Measurements from ENCODE around the gene COA1. TPM values are rescaled to one million over a fixed set of nuclear protein-coding genes. Genes with fewer than 3 reads are reported as not detected.

Gene COA1
- total RNA-seq, 2 donors from 2014 or later: 104 to 144 TPM

DNA sequence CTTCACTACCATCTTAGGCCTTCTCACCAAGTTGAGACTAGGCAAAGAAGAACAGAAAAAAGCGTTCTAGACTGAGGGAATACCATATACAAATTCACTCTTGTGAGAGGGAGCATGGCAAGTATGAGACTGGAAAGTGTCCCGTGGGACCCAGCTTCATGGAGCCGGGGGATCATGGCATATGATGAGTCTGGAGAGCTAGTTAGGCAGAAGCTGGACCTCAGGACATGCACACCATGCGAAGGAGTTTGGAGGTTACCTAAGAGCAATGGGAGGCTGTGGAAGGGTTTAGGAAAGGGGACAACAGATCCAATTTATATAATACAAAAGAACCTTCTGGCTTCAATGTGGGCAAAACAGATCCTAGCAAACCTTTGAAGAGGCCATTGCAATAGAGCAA, 112.3 kb downstream of the COA1 start:
- peaks cover 4% of the 10 kb centered on the region for H3K4me1 Mint-ChIP-seq
- Histone ChIP-seq H3K4me3 (ENCODE audit: low read length) (no peak overlapping the region), H3K9ac (ENCODE audit: extremely low read depth, low read length, poor library complexity, severe bottlenecking) (no peak overlapping the region), H3K27me3 (ENCODE audit: control insufficient read depth, insufficient read depth, low read length, poor library complexity, severe bottlenecking) (no peaks in the 10 kb centered on the region), H3K4me1 (ENCODE audit: control insufficient read depth, insufficient read depth, low read length) (peaks cover 12% of the 10 kb centered on the region), H3K36me3 (ENCODE audit: control insufficient read depth, insufficient read depth, low read length) (peaks cover 17% of the 10 kb centered on the region), H3K27ac (ENCODE audit: low read depth, low read length) (no peak overlapping the region), H3K9me3 (ENCODE audit: control insufficient read depth, low read length) (no peaks in the 10 kb centered on the region)
- no peak overlapping the region for H3K27ac Mint-ChIP-seq
- no peak for TF ChIP-seq CTCF (conservative IDR thresholded peaks at IDR 0.05)
- no peak for DNase-seq
- no peaks in the 10 kb centered on the region for H3K9me3 Mint-ChIP-seq
- 93 to 100% methylated on average over 3 to 4 of the region's 4 CpGs for WGBS, 2 experiments (ENCODE audit: insufficient coverage in 1 of 2, insufficient read length in 1 of 2)
- no peak overlapping the region for H3K4me3 Mint-ChIP-seq
- no peaks in the 10 kb centered on the region for H3K27me3 Mint-ChIP-seq (ENCODE audit: insufficient read depth)
- H3K36me3 Mint-ChIP-seq (ENCODE audit: low read depth): peaks cover 20% of the 10 kb centered on the region

DNA sequence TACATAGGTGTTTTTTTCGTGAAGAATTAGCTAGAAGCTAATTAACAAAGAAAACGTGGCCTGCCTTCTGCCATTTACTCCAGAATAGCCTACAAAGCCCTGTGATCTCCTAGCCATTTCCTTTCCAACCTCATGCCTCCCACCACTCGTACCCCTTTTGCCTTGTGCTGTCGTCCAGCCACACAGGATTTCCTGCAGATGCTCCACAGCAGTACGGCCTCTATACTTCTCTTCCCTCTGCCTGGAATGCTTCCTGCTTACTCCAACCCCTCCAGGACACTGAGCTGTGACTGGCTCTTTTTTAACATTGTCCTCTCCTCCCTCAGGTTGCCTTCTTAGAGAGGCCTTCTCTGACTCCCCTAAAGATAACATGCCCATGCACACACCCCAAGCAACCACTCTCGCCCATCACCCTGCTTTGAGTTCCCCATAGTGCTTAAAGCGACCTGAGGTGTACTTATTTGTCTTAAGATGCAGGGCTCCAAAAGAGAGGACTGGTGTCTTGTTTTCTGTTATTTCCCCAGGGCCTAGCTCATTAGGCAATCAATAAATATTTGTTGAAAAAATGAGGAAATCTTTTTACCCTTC, 113.7 kb downstream of the COA1 start:
- H3K27me3 Mint-ChIP-seq (ENCODE audit: insufficient read depth): no peaks in the 10 kb centered on the region
- no peaks in the 10 kb centered on the region for H3K9me3 ChIP-seq (ENCODE audit: control insufficient read depth, low read length)
- TF ChIP-seq CTCF (conservative IDR thresholded peaks at IDR 0.05): no peak
- H3K27ac ChIP-seq (ENCODE audit: low read depth, low read length): no peak overlapping the region
- peaks cover 12% of the 10 kb centered on the region for H3K4me1 ChIP-seq (ENCODE audit: control insufficient read depth, insufficient read depth, low read length)
- peaks cover 23% of the 10 kb centered on the region for H3K36me3 Mint-ChIP-seq (ENCODE audit: low read depth)
- 90 to 98% methylated on average over 5 to 7 of the region's 7 CpGs for WGBS, 2 experiments (ENCODE audit: insufficient coverage in 1 of 2, insufficient read length in 1 of 2)
- no peaks in the 10 kb centered on the region for H3K27me3 ChIP-seq (ENCODE audit: control insufficient read depth, insufficient read depth, low read length, poor library complexity, severe bottlenecking)
- H3K4me3 Mint-ChIP-seq: no peak overlapping the region
- no peak for DNase-seq
- no peaks in the 10 kb centered on the region for H3K9me3 Mint-ChIP-seq
- peaks cover 1% of the 10 kb centered on the region for H3K4me1 Mint-ChIP-seq
- no peak overlapping the region for H3K4me3 ChIP-seq (ENCODE audit: low read length)
- H3K9ac ChIP-seq (ENCODE audit: extremely low read depth, low read length, poor library complexity, severe bottlenecking): no peak overlapping the region
- H3K36me3 ChIP-seq (ENCODE audit: control insufficient read depth, insufficient read depth, low read length): peaks cover 24% of the 10 kb centered on the region
- H3K27ac Mint-ChIP-seq: no peak overlapping the region

DNA sequence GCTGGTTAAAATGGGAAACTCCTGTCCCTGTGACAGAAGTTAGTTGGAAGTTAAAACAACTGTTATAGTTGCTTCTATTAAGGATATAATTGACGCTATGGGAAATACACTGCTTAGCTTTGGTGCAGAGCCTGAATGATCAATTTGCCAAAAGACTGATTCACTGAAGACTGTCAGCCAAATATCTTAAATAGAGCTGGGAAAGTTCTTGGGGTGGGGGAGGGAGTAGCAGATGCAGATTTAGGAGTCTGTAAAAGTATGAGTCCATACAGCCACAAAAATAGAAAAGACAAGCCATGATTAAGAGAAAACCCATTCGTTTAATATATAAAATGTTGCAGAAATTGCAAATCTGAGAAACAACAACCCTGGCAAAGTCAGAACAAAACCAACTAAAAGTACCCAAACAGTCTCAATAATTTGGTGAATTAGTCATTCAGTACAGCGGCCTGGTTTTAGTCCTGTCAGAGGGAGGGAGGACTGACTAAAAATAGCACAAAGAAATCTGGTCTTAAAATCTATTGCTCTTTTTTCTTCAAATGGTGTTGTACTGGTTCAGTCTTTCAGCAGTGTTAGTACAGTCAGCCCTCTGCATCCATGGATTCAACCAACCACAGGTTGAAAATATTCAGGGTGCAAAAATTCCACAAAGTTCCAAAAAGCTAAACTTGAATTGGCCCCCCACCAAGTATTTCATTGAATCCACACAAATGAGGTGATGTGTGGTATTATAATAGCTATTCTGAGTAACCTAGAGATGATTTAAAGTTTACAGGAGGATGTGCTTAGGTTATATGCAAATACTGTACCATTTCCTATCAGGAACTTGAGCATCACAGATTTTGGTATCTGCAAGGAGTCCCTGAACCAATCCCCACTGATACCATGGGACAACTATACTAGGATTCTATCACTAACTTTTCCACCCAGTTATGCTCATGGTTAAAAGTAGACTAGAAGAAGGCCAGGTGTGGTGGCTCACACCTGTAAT, 116.4 kb downstream of the COA1 start:
- Mint-ChIP-seq H3K4me3 (no peak overlapping the region), H3K4me1 (no peaks in the 10 kb centered on the region), H3K27me3 (ENCODE audit: insufficient read depth) (no peaks in the 10 kb centered on the region), H3K36me3 (ENCODE audit: low read depth) (peaks cover 40% of the 10 kb centered on the region), H3K27ac (no peak overlapping the region), H3K9me3 (no peaks in the 10 kb centered on the region)
- 97 to 100% methylated on average over 1 to 3 of the region's 3 CpGs for WGBS, 2 experiments (ENCODE audit: insufficient coverage in 1 of 2, insufficient read length in 1 of 2)
- Histone ChIP-seq H3K4me3 (ENCODE audit: low read length) (no peak overlapping the region), H3K9ac (ENCODE audit: extremely low read depth, low read length, poor library complexity, severe bottlenecking) (no peak overlapping the region), H3K4me1 (ENCODE audit: control insufficient read depth, insufficient read depth, low read length) (no peaks in the 10 kb centered on the region), H3K9me3 (ENCODE audit: control insufficient read depth, low read length) (no peaks in the 10 kb centered on the region), H3K36me3 (ENCODE audit: control insufficient read depth, insufficient read depth, low read length) (peaks cover 42% of the 10 kb centered on the region), H3K27ac (ENCODE audit: low read depth, low read length) (no peak overlapping the region), H3K27me3 (ENCODE audit: control insufficient read depth, insufficient read depth, low read length, poor library complexity, severe bottlenecking) (no peaks in the 10 kb centered on the region)
- no peak for TF ChIP-seq CTCF (conservative IDR thresholded peaks at IDR 0.05)
- DNase-seq: no peak
